K562 treated with DMSO at 1 percent for 48 hours (cell line): ENCODE data around the gene UBE2D3. TPM values are rescaled to one million over a fixed set of nuclear protein-coding genes. Genes with fewer than 3 reads are reported as not detected.

ENCODE experiments used
- total RNA-seq: library from RNA; unstranded; fragments of 300-600 nt; gene quantifications from 2 replicates; pipeline ENCODE4 v1.2.3, GENCODE V29; 2022; ENCODE audit warnings: low replicate concordance; ENCODE audit errors: extremely low read depth

Gene UBE2D3
- total RNA-seq: not detected in 2 replicates

DNA sequence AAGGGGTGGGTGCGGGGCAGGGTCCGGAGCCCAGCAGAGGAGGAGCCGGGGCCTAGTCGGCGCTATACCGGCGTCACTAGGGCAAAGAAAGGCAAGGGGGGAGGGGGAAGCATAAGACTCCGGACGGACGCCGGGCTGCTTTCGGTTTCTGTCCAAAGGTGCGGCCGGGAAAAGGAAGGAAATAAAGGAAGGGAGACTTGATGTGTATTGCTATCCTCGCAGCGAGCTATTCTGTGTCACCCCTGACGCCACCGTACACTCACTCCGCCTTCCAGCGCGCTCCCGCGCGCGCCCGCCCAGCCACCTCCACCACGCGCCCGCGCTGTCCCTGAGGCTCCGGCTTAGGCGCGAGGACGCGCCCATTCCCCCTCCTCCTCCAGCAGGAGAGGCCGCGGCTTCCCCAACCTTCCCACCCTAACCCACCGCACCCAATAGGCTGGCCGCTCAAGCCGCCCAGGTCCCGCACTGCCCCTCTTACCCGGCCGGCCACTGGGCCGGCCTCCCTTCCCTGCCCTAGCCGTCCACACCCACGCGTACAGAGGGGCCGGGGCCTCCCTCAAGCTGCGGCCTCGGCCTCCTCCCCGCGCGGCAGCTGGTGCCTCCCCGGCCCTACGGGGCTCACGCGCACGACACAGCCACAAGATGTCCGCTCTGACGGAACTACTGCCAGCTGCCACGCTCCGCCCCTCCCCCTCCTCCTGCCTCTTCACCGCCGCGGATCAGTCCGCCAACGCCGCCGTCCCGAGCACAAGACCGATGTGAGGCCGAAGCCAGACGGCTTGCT, at the start of gene UBE2D3:
Gene UBE2D3 (minus strand): TSS at position 662 of the 784 bp plus-strand sequence. CDS start 1,043 bp downstream, outside the sequence.

DNA sequence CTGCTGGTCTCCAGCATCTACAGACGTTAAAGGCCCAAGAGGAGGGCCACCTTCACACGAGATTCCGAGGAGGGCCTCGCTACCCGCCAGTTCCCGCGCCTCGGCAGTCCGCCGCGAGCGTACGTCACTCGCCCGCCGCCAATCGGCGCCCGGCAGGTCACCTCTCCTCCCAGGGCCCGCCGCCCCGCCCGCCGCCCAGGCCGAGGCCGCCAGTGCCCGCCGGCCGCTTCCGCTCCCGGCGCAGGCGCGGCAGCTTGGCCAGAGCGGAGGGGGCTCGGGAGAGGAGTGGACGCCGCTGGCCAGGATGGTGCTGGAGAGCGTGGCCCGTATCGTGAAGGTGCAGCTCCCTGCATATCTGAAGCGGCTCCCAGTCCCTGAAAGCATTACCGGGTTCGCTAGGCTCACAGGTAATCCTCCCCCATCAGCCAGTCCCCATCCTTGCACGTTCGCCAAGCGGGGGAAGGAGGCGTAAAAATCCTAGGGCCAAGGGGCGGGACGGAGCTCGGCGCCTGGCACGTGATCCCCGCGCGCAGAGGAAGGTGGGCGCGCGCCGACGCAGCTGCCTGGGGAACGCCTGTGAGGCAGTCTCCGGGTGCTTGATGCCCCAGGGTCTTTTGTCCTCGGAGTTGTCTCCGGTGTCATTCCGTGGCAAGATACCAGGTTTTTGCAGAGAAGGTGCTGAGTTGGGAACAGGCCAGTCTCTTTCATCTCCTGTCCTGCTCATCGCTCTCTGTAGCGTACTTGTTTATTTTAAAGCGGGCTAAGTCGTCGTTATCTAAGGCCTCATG, 41.6 kb upstream of the UBE2D3 start, which contains the start of gene CISD2:
Gene CISD2 (plus strand): TSS at position 212 of the 788 bp plus-strand sequence. CDS start 93 bp downstream, at position 305.

DNA sequence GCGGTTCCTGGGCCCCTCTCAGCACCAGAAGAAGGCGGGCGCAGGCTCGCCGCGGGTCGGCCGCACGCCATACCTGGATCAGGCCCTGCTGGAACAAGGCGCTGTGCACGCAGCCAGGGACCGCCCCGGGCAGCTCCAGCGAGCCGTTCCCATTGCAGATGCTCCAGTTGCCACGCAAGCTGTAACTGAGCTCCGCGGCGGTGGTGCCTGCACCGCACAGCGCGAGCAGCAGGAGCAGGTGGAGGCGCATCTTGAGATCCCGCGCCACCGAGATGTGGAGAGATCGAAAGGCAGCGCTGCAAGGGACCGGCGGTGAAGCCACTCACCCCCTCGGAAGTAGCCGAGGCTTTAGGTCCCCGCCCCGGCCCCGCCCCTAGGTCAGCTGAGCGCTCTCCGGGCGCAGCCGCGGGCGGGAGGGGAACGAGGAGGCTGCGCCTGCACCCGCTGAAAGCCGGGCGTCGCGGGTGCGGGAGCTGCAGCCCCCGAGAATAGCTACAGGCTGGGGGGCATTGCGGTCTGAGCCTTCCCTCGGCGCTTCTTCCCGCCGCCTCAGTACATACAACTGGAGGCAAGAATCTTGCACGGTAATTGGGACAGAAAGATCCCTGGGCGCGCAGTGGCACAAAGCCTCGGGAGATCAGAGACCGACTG, 66.6 kb downstream of the UBE2D3 start, which contains the start of gene MANBA:
Gene MANBA (minus strand): TSS at position 324 of the 651 bp plus-strand sequence. CDS start 74 bp downstream, at position 250.

Other genes with a start within 250 kb of the UBE2D3 start
- not detected in 2 replicates for gene MANBA, start 66.6 kb downstream of the UBE2D3 start, total RNA-seq
- not detected in 2 replicates for gene CISD2, start 41.4 kb upstream of the UBE2D3 start, total RNA-seq
- gene SLC9B1, start 192.2 kb upstream of the UBE2D3 start, total RNA-seq: not detected in 2 replicates
- gene SLC9B2, start 249.2 kb upstream of the UBE2D3 start, total RNA-seq: not detected in 2 replicates